Measurements from ENCODE around the gene DSG2. TPM values are rescaled to one million over a fixed set of nuclear protein-coding genes. Genes with fewer than 3 reads are reported as not detected.
A peak's percentile ranks its signal among the peaks of the same experiment; 100 is the strongest.

Gene DSG2
- total RNA-seq, 2 donors from 2014 or later, result 112 to 144 TPM

DNA sequence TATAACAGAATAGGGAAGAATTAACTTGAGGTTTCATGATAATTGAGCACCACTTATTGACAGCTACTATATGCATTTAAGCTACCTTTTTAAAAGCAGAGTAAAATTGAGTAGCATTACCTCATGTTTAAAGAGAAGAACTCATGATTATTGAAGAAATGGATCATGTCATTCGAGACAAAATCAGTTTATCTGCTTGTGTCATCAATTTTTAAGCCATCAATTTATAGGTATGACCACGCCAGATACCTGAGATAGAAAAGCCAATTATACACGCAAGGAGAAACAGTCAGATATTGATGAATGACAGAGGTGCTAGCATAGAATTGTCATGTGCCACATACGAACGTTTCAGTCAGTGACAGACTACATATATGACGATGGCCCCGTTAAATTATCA is 28.4 kb downstream of the DSG2 start:
- TF ChIP-seq, protein P1, sequence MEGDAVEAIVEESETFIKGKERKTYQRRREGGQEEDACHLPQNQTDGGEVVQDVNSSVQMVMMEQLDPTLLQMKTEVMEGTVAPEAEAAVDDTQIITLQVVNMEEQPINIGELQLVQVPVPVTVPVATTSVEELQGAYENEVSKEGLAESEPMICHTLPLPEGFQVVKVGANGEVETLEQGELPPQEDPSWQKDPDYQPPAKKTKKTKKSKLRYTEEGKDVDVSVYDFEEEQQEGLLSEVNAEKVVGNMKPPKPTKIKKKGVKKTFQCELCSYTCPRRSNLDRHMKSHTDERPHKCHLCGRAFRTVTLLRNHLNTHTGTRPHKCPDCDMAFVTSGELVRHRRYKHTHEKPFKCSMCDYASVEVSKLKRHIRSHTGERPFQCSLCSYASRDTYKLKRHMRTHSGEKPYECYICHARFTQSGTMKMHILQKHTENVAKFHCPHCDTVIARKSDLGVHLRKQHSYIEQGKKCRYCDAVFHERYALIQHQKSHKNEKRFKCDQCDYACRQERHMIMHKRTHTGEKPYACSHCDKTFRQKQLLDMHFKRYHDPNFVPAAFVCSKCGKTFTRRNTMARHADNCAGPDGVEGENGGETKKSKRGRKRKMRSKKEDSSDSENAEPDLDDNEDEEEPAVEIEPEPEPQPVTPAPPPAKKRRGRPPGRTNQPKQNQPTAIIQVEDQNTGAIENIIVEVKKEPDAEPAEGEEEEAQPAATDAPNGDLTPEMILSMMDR (conservative IDR thresholded peaks at IDR 0.05), result no peak
- H3K4me3 ChIP-seq (ENCODE audit: low read length), result no peak overlapping the region
- no peak overlapping the region for H3K9ac ChIP-seq (ENCODE audit: extremely low read depth, low read length, poor library complexity, severe bottlenecking)
- Mint-ChIP-seq H3K4me1 (no peaks in the 10 kb centered on the region), H3K4me3 (no peak overlapping the region), H3K9me3 (no peaks in the 10 kb centered on the region), H3K36me3 (ENCODE audit: low read depth) (peaks cover 71% of the 10 kb centered on the region), H3K27me3 (ENCODE audit: insufficient read depth) (no peaks in the 10 kb centered on the region), H3K27ac (no peak overlapping the region)
- no peak for DNase-seq
- no peaks in the 10 kb centered on the region for H3K4me1 ChIP-seq (ENCODE audit: control insufficient read depth, insufficient read depth, low read length)
- 96 to 97% methylated on average over 7 of the region's 7 CpGs for WGBS, 2 experiments (ENCODE audit: insufficient coverage in 1 of 2, insufficient read length in 1 of 2)
- H3K27me3 ChIP-seq (ENCODE audit: control insufficient read depth, insufficient read depth, low read length, poor library complexity, severe bottlenecking), result no peaks in the 10 kb centered on the region
- no peaks in the 10 kb centered on the region for H3K9me3 ChIP-seq (ENCODE audit: control insufficient read depth, low read length)
- H3K36me3 ChIP-seq (ENCODE audit: control insufficient read depth, insufficient read depth, low read length), result peaks cover 87% of the 10 kb centered on the region
- H3K27ac ChIP-seq (ENCODE audit: low read depth, low read length), result no peak overlapping the region

DNA sequence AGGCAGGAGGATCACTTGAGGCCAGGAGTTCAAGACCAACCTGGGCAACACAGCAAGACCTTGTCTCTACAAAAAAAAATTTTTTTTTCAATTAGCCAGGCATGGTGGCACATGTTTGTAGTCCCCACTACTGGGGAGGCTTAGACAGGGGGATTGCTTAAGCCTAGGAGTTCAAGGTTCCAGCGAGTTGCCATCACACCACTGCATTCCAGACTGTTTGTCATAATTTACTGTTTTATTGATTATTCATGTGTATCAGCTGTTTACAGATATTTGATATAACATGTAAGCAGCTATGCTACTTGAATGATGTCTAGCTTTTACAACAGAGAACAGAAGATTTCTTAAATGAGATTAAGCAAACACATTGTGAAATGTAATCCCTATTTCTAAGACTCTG is 35.3 kb downstream of the DSG2 start:
- Histone ChIP-seq H3K4me3 (ENCODE audit: low read length) (no peak overlapping the region), H3K4me1 (ENCODE audit: control insufficient read depth, insufficient read depth, low read length) (no peaks in the 10 kb centered on the region), H3K9me3 (ENCODE audit: control insufficient read depth, low read length) (no peaks in the 10 kb centered on the region), H3K36me3 (ENCODE audit: control insufficient read depth, insufficient read depth, low read length) (peaks cover 77% of the 10 kb centered on the region), H3K27ac (ENCODE audit: low read depth, low read length) (no peak overlapping the region), H3K27me3 (ENCODE audit: control insufficient read depth, insufficient read depth, low read length, poor library complexity, severe bottlenecking) (no peaks in the 10 kb centered on the region), H3K9ac (ENCODE audit: extremely low read depth, low read length, poor library complexity, severe bottlenecking) (no peak overlapping the region)
- WGBS, 2 experiments (ENCODE audit: insufficient coverage in 1 of 2, insufficient read length in 1 of 2), result 100% methylated on average over 1 of the region's 1 CpG; no CpG with 5 or more reads in 1 of the 2 experiments
- TF ChIP-seq, protein P1 (conservative IDR thresholded peaks at IDR 0.05), result no peak
- H3K27ac Mint-ChIP-seq, result no peak overlapping the region
- no peaks in the 10 kb centered on the region for H3K27me3 Mint-ChIP-seq (ENCODE audit: insufficient read depth)
- no peaks in the 10 kb centered on the region for H3K9me3 Mint-ChIP-seq
- H3K36me3 Mint-ChIP-seq (ENCODE audit: low read depth), result peaks cover 78% of the 10 kb centered on the region
- no peak for DNase-seq
- H3K4me3 Mint-ChIP-seq, result no peak overlapping the region
- H3K4me1 Mint-ChIP-seq, result no peaks in the 10 kb centered on the region

DNA sequence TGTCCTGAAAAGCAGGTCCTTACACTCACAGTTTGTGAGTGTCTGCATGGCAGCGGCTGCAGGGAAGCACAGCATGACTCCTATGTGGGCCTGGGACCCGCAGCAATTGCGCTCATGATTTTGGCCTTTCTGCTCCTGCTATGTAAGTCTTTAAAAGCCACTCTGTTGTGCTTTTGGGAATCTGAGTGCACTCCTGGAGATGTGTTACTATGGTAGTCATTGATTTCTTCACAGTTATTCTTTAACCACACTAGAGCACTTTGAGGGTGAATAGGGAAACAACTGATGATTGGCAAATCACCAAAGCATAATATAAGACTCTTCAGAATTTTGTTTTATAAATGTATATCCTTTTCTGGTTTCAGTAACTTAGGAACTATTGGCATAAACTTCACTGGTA is 40.9 kb downstream of the DSG2 start:
- no peaks in the 10 kb centered on the region for H3K4me1 ChIP-seq (ENCODE audit: control insufficient read depth, insufficient read depth, low read length)
- no peak overlapping the region for H3K9ac ChIP-seq (ENCODE audit: extremely low read depth, low read length, poor library complexity, severe bottlenecking)
- Mint-ChIP-seq H3K27me3 (ENCODE audit: insufficient read depth) (no peaks in the 10 kb centered on the region), H3K36me3 (ENCODE audit: low read depth) (peaks cover 86% of the 10 kb centered on the region), H3K9me3 (no peaks in the 10 kb centered on the region), H3K27ac (no peak overlapping the region), H3K4me3 (no peak overlapping the region), H3K4me1 (no peaks in the 10 kb centered on the region)
- no peak overlapping the region for H3K4me3 ChIP-seq (ENCODE audit: low read length)
- 90 to 97% methylated on average over 2 to 3 of the region's 3 CpGs for WGBS, 2 experiments (ENCODE audit: insufficient coverage in 1 of 2, insufficient read length in 1 of 2)
- H3K27me3 ChIP-seq (ENCODE audit: control insufficient read depth, insufficient read depth, low read length, poor library complexity, severe bottlenecking), result no peaks in the 10 kb centered on the region
- H3K9me3 ChIP-seq (ENCODE audit: control insufficient read depth, low read length), result no peaks in the 10 kb centered on the region
- DNase-seq, result no peak
- peaks cover 82% of the 10 kb centered on the region for H3K36me3 ChIP-seq (ENCODE audit: control insufficient read depth, insufficient read depth, low read length)
- TF ChIP-seq, protein P1 (conservative IDR thresholded peaks at IDR 0.05), result no peak
- H3K27ac ChIP-seq (ENCODE audit: low read depth, low read length), result peak overlapping the region; percentile 2

Measured in endodermal cell (in vitro differentiated cells).